ENCODE measurements around the gene FIGNL1.

The FIGNL1 gene

GRCh38 chr7:50491943-50492342 is 41.8 kb upstream of the FIGNL1 start:
- TF ChIP-seq CTCF (IDR thresholded peaks at IDR 0.05) = no peak

- TF ChIP-seq CTCF (IDR thresholded peaks at IDR 0.05) = no peak
Observed at GRCh38 chr7:50491209-50491608, 41.1 kb upstream of the FIGNL1 start.

- no peak for TF ChIP-seq CTCF (IDR thresholded peaks at IDR 0.05)
Observed at GRCh38 chr7:50488379-50488778, 38.2 kb upstream of the FIGNL1 start.

- TF ChIP-seq CTCF (IDR thresholded peaks at IDR 0.05) = no peak
Observed at GRCh38 chr7:50486512-50486911, 36.4 kb upstream of the FIGNL1 start.

DNA sequence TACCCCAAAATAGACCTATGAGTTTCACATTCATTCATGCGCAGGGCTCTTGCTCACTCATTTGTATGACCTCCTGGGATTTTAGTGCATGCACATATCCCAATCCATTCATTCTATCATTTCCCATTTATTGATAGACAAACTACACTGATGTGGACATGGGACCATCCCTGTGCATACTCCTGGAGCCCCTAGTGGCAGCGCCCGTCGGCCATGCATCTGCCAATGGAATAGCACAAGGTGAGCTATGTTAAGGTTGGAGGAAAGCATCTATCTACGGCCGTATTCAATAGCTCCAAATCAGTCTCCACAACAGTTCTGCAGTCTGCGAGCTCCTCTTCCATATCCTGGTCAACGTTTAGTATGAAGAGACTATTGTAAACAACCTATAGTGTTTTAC is 31.7 kb upstream of the FIGNL1 start:
- peak; percentile 30; the same call in 1 of the 2 replicates for TF ChIP-seq CTCF (IDR thresholded peaks at IDR 0.05)

GRCh38 chr7:50480797-50481196 is 30.6 kb upstream of the FIGNL1 start:
- no peak for TF ChIP-seq CTCF (IDR thresholded peaks at IDR 0.05)

DNA sequence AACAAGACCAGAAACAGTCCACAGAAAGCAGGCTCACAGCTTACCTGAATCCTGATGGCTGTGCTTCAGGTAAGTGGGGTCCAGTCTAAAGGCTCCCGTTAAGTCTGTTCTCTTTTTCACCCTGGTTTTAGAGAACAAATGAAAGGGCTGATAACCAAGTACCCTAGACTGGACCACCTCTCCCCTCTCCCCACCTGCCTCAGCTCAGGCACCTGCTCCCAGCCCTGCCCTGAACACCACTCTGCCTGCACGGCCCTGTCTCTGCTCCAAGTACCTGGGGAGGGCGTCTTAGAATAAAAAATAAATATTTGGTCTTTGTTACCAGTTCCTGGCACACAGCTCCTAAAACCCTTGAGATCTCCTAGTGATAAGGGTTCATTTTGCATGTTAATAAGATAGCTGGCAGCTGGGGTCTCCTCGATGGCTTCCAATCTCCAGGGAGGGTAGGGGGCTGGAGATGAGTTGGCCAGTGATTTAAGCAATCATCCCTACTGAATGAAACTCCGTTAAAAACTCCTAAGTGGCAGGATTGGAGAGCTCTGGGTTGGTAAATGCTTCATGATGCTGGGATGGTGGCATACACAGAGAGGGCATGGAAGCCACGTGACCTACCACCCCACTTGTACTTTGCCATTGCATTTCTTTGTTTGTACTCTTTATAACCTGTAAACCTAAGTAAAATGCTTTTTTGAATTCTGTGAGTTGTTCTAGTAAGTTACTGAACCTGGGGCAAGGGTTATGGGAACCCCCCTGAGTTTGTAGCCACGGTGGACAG is 29.8 kb upstream of the FIGNL1 start:
- TF ChIP-seq CTCF (IDR thresholded peaks at IDR 0.05) = peak; percentile 11; the same call in 1 of the 2 replicates

- no peak for TF ChIP-seq CTCF (IDR thresholded peaks at IDR 0.05)
Observed at GRCh38 chr7:50477640-50478039, 27.5 kb upstream of the FIGNL1 start.
